GM23338 (cell line): ENCODE data around the gene ACP3. TPM values are rescaled to one million over a fixed set of nuclear protein-coding genes. Genes with fewer than 3 reads are reported as not detected.

Experiments
- ATAC-seq: fragments of 200-7000 bp; cut with Tn5 transposase; 3 replicates; pipeline ENCODE4 v1.9.1; 2020
- DNase-seq: peaks from one replicate; pipeline ENCODE4 v3.0.0-alpha.2; 2015; ENCODE audit warnings: low spot score
- H2AFZ ChIP-seq: fragments of 200-600 bp; sonication (generic); 2 replicates; pipeline ENCODE4 v1.8.0; 2016; ENCODE audit warnings: antibody characterized with exemption, mild to moderate bottlenecking, moderate library complexity
- H3F3A ChIP-seq: fragments of 200-600 bp; sonication (generic); replicated peaks from 2 replicates; pipeline ENCODE4 v1.8.0; 2017; ENCODE audit warnings: antibody characterized with exemption, mixed run types, low read depth
- H3K27ac ChIP-seq: fragments of 200-600 bp; sonication (generic); 2 replicates; pipeline ENCODE4 v1.6.1; 2016; ENCODE audit warnings: low read depth
- H3K27me3 ChIP-seq: fragments of 200-600 bp; sonication (generic); 2 replicates; pipeline ENCODE4 v1.8.0; 2016; ENCODE audit warnings: mild to moderate bottlenecking, mixed run types, moderate library complexity; ENCODE audit not compliant: insufficient read depth
- H3K36me3 ChIP-seq: fragments of 200-600 bp; sonication (generic); 2 replicates; pipeline ENCODE4 v1.8.0; 2016; ENCODE audit warnings: mild to moderate bottlenecking; ENCODE audit not compliant: insufficient read depth
- H3K4me1 ChIP-seq: fragments of 200-600 bp; sonication (generic); 2 replicates; pipeline ENCODE4 v1.8.0; 2016; ENCODE audit warnings: mild to moderate bottlenecking, moderate library complexity; ENCODE audit not compliant: insufficient read depth
- H3K4me2 ChIP-seq: fragments of 200-600 bp; sonication (generic); 2 replicates; pipeline ENCODE4 v1.7.1; 2017; ENCODE audit warnings: mixed run types
- H3K4me3 ChIP-seq: fragments of 200-600 bp; sonication (generic); 2 replicates; pipeline ENCODE4 v1.6.1; 2016; ENCODE audit warnings: mixed run types
- H3K79me2 ChIP-seq: fragments of 200-600 bp; sonication (generic); replicated peaks from 2 replicates; pipeline ENCODE4 v1.8.0; 2017; ENCODE audit warnings: mild to moderate bottlenecking; ENCODE audit not compliant: insufficient read depth
- H3K9me2 ChIP-seq: fragments of 200-600 bp; sonication (generic); 2 replicates; pipeline ENCODE4 v1.8.0; 2017; ENCODE audit not compliant: insufficient read depth
- H4K20me1 ChIP-seq: fragments of 200-600 bp; sonication (generic); replicated peaks from 2 replicates; pipeline ENCODE4 v1.8.0; 2017; ENCODE audit warnings: mild to moderate bottlenecking; ENCODE audit not compliant: insufficient read depth
- H3K27ac Mint-ChIP-seq: 2 replicates; pipeline ENCODE4 v1.8.0; 2020; ENCODE audit warnings: inconsistent platforms, mild to moderate bottlenecking, moderate library complexity, mixed read lengths
- H3K27me3 Mint-ChIP-seq: 3 replicates; pipeline ENCODE4 v1.8.0; 2022; ENCODE audit warnings: low read depth, mild to moderate bottlenecking, moderate library complexity, mixed read lengths, inconsistent platforms; ENCODE audit not compliant: insufficient read depth, poor library complexity
- H3K36me3 Mint-ChIP-seq: 3 replicates; pipeline ENCODE4 v1.8.0; 2021; ENCODE audit warnings: low read depth, mild to moderate bottlenecking, inconsistent platforms, moderate library complexity, mixed read lengths
- H3K4me1 Mint-ChIP-seq: 3 replicates; pipeline ENCODE4 v1.8.0; 2020; ENCODE audit warnings: mild to moderate bottlenecking, inconsistent platforms, mixed read lengths
- H3K4me3 Mint-ChIP-seq: 3 replicates; pipeline ENCODE4 v1.8.0; 2021; ENCODE audit warnings: moderate library complexity, mild to moderate bottlenecking, inconsistent platforms, mixed read lengths
- H3K9me3 Mint-ChIP-seq: 3 replicates; pipeline ENCODE4 v1.8.0; 2020; ENCODE audit warnings: moderate library complexity, mild to moderate bottlenecking, inconsistent platforms, mixed read lengths
- CTCF ChIP-seq, 2 experiments: fragments of 200-600 bp in 1 of 2; sonication (generic) in 1 of 2; conservative IDR thresholded peaks; 2 replicates each; pipeline versions ENCODE4 v1.5.1 to v1.6.1; 2016 to 2017; ENCODE audit warnings: antibody characterized with exemption in 2 of 2, low read depth in 2 of 2, mild to moderate bottlenecking in 2 of 2, moderate library complexity in 1 of 2
- ETS1 ChIP-seq: IDR thresholded peaks from 2 replicates; pipeline ENCODE4 v1.6.1; 2016; ENCODE audit warnings: antibody characterized with exemption
- EZH2phosphoT487 ChIP-seq: fragments of 200-600 bp; sonication (generic); IDR thresholded peaks from one replicate; pipeline ENCODE4 v1.8.1; 2018; ENCODE audit warnings: antibody characterized with exemption; ENCODE audit not compliant: unreplicated experiment
- JUNB ChIP-seq: IDR thresholded peaks from one replicate; pipeline ENCODE4 v1.6.1; 2016; ENCODE audit warnings: antibody characterized with exemption; ENCODE audit not compliant: unreplicated experiment
- POLR2AphosphoS5 ChIP-seq: IDR thresholded peaks from 2 replicates; pipeline ENCODE4 v1.6.1; 2016; ENCODE audit warnings: antibody characterized with exemption, low read depth
- REST ChIP-seq: IDR thresholded peaks from one replicate; pipeline ENCODE4 v1.6.1; 2018; ENCODE audit warnings: antibody characterized with exemption; ENCODE audit not compliant: unreplicated experiment
- STAT1 ChIP-seq: IDR thresholded peaks from one replicate; pipeline ENCODE4 v1.6.1; 2016; ENCODE audit warnings: antibody characterized with exemption; ENCODE audit not compliant: unreplicated experiment
- ZNF331 ChIP-seq: fragments of 250-450 bp; sonication (Bioruptor Pico); IDR thresholded peaks from 2 replicates; pipeline ENCODE4 v1.5.0; 2020; ENCODE audit warnings: low read depth, mild to moderate bottlenecking, moderate library complexity
- polyA plus RNA-seq: library from polyadenylated mRNA; unstranded; fragments of >200 nt; fragmentation: Nextera tagmentation; extraction: Ambion mirVana; gene quantifications from 2 replicates; pipeline ENCODE4 v1.2.1, GENCODE V29; 2016
- total RNA-seq: library from RNA; depleted of rRNA; stranded (reverse); fragments of >200 nt; shearing (Covaris generic); gene quantifications from 2 replicates; pipeline ENCODE4 v1.2.3, GENCODE V29; 2014

Gene ACP3
- total and polyA plus RNA-seq, 2 experiments from 2014 or later = 1.1 to 3.5 TPM

- H3K9me2 ChIP-seq = no peaks in the 10 kb centered on the region
- DNase-seq (no peak), ATAC-seq (no peak)
- H3K27me3 ChIP-seq = no peaks in the 10 kb centered on the region
- TF ChIP-seq POLR2AphosphoS5 = no peak
- TF ChIP-seq EZH2phosphoT487 = no peak
- no peak for TF ChIP-seq CTCF (conservative IDR thresholded peaks at IDR 0.05; ENCODE audit: low read depth in 2 of 2)
- H4K20me1 ChIP-seq = no peaks in the 10 kb centered on the region
- no peak overlapping the region for H3K27ac ChIP-seq
- no peak overlapping the region for H3K27ac Mint-ChIP-seq
- no peak overlapping the region for H3K4me2 ChIP-seq
- H3K4me3 ChIP-seq = no peak overlapping the region
- peaks cover 4% of the 10 kb centered on the region; the same call in 1 of the 2 replicates for H3K4me1 ChIP-seq
- no peaks in the 10 kb centered on the region for H3K9me3 Mint-ChIP-seq
- no peaks in the 10 kb centered on the region for H3K79me2 ChIP-seq
- no peak overlapping the region for H2AFZ ChIP-seq
- peaks cover 8% of the 10 kb centered on the region for H3K4me1 Mint-ChIP-seq
- no peaks in the 10 kb centered on the region for H3K36me3 Mint-ChIP-seq
- no peaks in the 10 kb centered on the region for H3F3A ChIP-seq
- H3K4me3 Mint-ChIP-seq = no peak overlapping the region
- H3K36me3 ChIP-seq = no peaks in the 10 kb centered on the region
- no peaks in the 10 kb centered on the region for H3K27me3 Mint-ChIP-seq
Observed at GRCh38 chr3:132356568-132356967, 39.4 kb downstream of the ACP3 start.

- Histone ChIP-seq H3K4me1 (no peaks in the 10 kb centered on the region), H3F3A (no peaks in the 10 kb centered on the region)
- ATAC-seq = no peak
- TF ChIP-seq POLR2AphosphoS5 (no peak), EZH2phosphoT487 (no peak), ZNF331 (CRISPR knock-in tag) (no peak), JUNB (no peak), CTCF (conservative IDR thresholded peaks at IDR 0.05; ENCODE audit: low read depth in 2 of 2) (no peak), ETS1 (no peak), STAT1 (no peak), REST (no peak)
Observed at GRCh38 chr3:132360717-132361116, 43.5 kb downstream of the ACP3 start.

More at GRCh38 chr3:132360717-132361116, 43.5 kb downstream of the ACP3 start:
- H3K36me3 ChIP-seq = no peaks in the 10 kb centered on the region
- no peak overlapping the region for H3K4me2 ChIP-seq
- H2AFZ ChIP-seq = no peak overlapping the region
- Mint-ChIP-seq H3K4me3 (no peak overlapping the region), H3K27me3 (no peaks in the 10 kb centered on the region), H3K9me3 (no peaks in the 10 kb centered on the region), H3K27ac (no peak overlapping the region), H3K4me1 (no peaks in the 10 kb centered on the region; the same call in 2 of the 3 replicates), H3K36me3 (no peaks in the 10 kb centered on the region)
- H3K4me3 ChIP-seq = no peak overlapping the region
- DNase-seq = no peak
- no peaks in the 10 kb centered on the region for H3K79me2 ChIP-seq
- H3K9me2 ChIP-seq = no peaks in the 10 kb centered on the region
- no peak overlapping the region for H3K27ac ChIP-seq
- H4K20me1 ChIP-seq = no peaks in the 10 kb centered on the region
- H3K27me3 ChIP-seq = no peaks in the 10 kb centered on the region
